ENCODE results near the gene WDR33.

GRCh38 chr2:127857265-127857808 lies 46.4 kb upstream of the WDR33 start:
- no peak for TF ChIP-seq CTCF (IDR thresholded peaks at IDR 0.05)
- TF ChIP-seq POLR2A (IDR thresholded peaks at IDR 0.05): no peak
